ENCODE measurements around the gene SOX18.
"Not testable (repeated sequence)": the region's sequence is repeated elsewhere in the genome, so short reads cannot be mapped to it uniquely, and the experiment has no call there.

SOX18 gene

DNA sequence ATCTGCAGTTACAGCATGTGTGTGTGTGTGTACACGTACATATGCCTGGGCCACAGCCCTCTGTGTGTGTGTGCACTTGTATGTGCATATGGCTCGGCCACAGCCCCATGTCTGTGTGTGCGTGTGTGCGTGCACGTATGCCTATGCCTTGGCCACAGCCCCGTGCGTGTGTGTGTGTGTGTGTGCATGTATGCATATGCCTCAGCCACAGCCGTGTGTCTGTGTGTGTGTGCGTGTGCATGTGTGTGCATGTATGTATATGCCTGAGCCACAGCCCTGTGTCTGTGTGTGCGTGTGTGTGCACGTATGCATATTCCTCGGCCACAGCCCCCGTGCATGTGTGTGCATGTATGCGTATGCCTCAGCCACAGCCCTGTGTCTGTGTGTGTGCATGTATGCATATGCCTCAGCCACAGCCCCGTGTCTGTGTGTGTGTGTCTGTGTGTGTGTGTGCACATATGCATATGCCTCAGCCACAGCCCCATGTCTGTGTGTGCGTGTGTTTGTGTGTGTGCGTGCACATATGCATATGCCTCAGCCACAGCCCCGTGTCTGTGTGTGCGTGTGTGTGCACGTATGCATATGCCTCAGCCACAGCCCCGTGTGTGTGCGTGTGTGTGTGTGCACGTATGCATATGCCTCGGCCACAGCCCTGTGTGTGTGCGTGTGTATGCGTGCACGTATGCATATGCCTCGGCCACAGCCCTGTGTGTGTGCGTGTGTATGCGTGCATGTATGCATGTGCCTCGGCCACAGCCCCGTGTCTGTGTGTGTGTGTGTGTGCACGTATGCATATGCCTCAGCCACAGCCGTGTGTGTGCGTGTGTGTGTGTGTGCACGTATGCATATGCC is 28.1 kb downstream of the SOX18 start:
- DNase-seq, result no peak

DNA sequence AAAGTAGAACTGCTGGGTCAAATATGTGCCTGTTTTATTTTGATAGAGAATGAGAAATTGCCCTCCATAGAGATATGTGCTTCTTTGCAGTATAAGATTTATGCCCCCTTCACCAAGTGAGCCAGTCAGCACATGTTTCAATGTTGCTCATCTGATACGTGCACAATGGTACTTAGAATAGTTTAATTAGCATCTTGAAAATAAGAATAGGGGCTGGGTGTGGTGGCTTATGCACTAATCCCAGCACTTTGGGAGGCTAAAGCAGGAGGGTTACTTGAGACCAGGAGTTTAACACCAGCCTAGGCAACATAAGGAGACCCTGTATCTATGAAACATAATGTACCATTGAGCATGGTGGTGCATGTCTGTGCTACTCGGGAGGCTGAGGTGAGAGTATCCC is 33.8 kb downstream of the SOX18 start:
- no peak for DNase-seq

DNA sequence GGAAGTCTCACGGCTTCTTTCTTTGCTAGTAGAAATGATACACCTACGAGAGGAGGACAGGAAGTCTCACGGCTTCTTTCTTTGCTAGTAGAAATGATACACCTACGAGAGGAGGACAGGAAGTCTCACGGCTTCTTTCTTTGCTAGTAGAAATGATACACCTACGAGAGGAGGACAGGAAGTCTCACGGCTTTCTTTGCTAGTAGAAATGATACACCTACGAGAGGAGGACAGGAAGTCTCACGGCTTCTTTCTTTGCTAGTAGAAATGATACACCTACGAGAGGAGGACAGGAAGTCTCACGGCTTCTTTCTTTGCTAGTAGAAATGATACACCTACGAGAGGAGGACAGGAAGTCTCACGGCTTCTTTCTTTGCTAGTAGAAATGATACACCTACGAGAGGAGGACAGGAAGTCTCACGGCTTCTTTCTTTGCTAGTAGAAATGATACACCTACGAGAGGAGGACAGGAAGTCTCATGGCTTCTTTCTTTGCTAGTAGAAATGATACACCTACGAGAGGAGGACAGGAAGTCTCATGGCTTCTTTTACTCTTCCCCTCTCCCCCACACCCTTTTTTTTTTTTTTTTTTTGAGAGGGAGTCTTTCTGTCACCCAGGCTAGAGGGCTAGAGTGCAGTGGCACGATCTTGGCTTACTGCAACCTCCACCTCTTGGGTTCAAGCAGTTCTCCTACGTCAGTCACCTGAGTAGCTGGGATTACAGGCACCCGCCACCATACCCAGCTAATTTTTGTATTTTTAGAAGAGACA is 36.9 kb downstream of the SOX18 start:
- DNase-seq, result not testable (repeated sequence)

DNA sequence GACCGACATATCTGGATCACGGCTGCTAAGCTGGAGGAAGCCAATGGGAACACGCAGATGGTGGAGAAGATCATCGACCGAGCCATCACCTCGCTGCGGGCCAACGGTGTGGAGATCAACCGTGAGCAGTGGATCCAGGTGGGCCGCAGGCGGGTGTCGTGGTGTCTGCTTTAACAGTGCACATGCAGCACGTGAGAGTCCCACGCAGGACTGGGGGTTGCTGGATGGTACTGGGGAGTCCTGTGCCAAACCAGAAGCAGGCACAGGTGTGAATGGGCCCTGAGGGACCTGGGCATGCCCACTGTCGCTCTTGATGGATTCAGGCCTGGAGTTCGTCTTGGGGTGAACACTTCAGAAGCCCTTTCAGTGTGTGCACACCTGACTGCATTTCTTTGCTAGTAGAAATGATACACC is 38.1 kb downstream of the SOX18 start:
- DNase-seq, result no peak

DNA sequence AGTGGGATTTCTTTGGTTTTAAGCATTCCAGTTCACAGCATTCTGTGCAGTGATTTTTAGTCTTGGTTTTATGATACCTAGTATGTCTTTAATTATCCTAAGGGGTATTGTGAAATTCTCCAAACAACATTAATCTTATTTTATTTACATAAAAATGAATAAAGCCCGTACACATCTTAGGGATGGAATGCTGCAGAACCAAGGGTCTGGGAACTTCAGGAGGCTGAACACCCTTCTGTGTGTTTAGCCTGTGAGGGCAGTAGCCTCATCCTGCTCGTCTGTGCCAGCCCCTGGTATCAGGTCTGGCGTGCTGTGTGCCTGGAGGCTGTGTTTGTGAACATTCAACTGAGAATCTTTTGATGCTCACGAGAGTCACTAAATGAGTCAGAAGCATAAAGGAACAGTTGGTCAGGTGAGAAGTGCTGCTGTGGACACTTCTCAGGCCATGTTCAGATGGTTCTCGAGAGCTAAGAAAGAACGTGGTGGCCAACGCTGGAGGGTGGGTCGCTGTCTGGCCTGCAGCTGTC is 38.7 kb downstream of the SOX18 start:
- no peak for DNase-seq

DNA sequence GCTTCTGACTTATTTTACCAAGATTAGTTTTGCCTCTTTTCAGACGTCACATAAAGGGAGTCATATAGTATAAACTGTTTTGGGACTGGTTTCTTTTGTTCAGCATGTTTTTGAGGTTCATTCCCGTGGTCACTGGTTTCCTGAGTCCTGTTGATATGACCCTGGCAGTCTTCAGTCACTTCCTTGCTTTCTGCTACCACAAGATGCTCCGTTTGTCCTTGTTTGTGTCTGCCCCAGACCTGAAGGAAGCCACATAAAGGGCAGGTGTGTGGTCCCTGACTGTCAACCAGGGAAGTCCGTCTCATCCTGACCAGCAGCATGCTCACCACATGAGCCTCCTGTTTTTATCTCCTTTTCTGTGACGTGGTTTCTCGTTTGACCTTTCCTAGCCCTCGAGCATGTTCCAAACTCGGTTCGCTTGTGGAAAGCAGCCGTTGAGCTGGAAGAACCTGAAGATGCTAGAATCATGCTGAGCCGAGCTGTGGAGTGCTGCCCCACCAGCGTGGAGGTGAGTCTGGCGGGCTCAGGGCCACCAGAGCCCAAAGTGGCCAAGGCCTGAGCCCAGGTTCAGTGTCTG is 39.5 kb downstream of the SOX18 start:
- peak; percentile 11 to 28 for DNase-seq

DNA sequence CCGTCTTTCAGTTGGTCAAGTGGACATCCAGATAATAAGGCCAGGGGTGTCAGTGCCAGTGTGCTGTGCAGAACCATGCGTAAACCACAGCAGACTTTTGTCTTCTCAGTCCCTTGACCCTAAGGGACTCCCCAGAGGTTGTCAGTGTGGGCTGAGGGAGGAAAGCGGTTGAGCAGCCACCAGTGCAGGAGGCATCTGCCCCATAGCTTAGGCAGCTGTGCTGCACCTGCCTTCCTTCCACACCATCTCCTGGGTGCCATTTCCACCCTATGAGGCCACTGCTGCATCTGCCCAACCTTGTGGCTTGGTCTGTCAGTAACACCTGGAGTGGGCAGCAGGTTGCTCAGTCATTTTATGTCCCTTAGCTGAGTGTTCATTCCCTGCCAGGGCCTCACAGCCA is 42.5 kb downstream of the SOX18 start:
- no peak for DNase-seq

DNA sequence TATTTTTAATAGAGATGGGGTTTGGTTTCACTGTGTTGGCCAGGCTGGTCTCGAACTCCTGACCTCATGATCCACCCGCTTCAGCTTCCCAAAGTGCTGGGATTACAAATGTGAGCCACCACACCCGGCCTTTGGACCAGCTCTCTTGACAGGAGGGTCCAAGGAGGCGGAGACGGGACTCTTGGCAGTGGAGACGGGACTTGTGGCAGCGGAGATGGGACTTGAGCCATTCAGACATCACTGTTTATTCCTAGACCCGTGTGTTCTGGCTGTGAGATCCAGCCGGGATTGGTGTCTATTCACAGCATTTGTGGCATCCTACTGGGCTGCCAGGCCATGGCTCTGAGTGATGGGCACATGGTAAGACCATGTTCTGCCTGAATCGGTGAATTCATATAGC is 42.9 kb downstream of the SOX18 start:
- no peak for DNase-seq

DNA sequence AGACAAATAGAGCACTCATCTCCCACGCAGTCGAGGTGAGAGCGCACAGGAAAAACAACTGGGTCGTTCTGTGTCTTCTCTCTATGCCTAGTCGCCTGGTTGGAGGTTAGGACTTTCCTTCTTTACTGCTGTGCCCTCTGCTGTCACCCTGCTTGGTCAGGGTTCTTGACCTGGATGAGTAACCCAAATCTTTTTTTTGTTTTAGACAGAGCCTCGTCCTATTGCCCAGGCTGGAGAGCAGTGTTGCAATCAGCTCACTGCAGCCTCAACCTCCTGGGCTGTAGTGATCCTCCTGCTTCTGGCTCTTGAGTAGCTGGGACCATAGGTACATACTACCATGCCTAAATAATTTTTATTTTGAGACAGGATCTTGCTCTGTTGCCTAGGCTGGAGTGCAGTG is 44.0 kb downstream of the SOX18 start:
- no peak for DNase-seq

DNA sequence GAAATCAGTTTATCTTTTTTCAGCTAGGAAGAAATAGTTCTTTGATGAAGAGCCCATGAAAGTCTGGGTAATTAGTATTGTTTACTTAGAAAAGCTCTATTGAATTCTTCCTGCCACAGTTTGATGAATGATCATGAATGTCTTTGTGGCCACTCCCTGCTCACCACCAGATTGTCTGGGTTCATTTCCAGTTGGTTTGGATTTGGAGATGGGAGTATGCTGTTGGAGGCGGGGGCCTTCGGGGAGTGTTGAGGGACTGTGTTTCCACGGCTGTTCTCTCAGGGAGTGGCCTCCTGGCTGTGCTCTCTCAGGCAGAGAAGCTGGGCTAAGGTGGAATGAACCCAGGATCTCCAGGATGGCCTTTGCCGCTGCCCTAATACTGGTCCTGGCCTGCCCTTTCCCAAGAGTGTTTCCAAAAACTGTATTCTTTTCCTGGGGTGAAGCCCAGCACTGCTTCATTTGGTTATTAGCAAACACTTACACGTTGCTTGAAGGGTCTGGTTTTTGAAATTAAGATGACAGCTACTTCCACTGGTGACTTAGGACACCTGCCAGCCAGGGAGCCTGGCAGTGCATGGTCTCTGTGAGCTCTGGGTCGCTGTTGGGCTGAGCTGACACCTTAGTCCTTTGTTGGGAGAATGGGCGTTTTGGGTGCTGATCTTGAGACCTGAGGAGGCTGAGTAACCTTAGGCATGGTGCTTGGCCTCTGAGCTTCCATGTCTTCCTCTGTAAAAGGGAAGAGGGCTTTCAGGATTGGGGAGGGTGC is 45.3 kb downstream of the SOX18 start:
- no peak for DNase-seq

DNA sequence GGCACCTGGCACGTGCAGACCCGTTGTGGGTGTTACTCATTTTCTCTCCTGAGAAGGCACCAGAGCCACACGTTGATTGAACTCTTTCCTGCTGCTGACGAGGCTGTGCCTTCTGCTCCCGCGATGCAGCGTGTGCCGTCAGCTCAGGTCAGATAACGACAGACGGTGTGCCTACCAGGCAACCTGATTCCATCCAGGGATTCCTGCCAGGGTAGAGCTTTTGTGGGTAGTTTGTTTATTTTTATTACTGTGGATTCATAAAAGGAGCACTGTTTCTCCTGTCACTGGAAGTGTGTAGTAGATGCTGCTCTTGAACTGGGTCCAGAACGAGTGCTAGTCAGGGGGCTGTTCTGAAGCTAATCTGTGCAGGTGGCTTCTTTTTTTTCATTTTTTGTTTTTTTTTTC is 47.8 kb downstream of the SOX18 start:
- no peak for DNase-seq

DNA sequence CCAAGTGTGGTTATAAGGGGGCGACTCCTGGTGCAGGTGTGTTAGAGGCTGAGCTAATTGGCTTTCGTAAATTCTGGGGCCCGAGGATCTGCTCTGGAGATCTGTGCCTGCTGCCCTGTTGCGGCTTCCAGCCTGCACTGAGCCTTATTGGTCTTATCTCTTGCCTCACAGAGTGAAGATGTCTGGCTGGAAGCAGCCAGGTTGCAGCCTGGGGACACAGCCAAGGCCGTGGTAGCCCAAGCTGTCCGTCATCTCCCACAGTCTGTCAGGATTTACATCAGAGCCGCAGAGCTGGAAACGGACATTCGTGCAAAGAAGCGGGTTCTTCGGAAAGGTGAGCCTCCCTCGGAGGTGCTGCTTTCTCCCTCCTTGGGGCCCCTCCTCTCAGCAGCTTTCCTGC is 48.5 kb downstream of the SOX18 start:
- DNase-seq, result no peak

All from Kasumi-1 (cell line).